ENCODE results near the gene INO80D.

INO80D gene

GRCh38 chr2:205959521-205959920, 126.5 kb downstream of the INO80D start (continued):
- TF ChIP-seq ZNF510 (tag by site-specific recombination; IDR thresholded peaks at IDR 0.05; ENCODE audit: insufficient replicate concordance) = no peak
- no peak for TF ChIP-seq KLF9 (tag by site-specific recombination; IDR thresholded peaks at IDR 0.05; ENCODE audit: low read depth)
- no peak for TF ChIP-seq ZFHX2 (tag by site-specific recombination; conservative IDR thresholded peaks at IDR 0.05)
- no peak for TF ChIP-seq ZNF529 (tag by site-specific recombination; IDR thresholded peaks at IDR 0.05; ENCODE audit: insufficient replicate concordance)
- no peak for TF ChIP-seq ZNF174 (tag by site-specific recombination; IDR thresholded peaks at IDR 0.05)
- no peak for TF ChIP-seq ZNF518A (tag by site-specific recombination; conservative IDR thresholded peaks at IDR 0.05; ENCODE audit: low read depth)
- TF ChIP-seq GLIS1 (tag by site-specific recombination; IDR thresholded peaks at IDR 0.05) = no peak

DNA sequence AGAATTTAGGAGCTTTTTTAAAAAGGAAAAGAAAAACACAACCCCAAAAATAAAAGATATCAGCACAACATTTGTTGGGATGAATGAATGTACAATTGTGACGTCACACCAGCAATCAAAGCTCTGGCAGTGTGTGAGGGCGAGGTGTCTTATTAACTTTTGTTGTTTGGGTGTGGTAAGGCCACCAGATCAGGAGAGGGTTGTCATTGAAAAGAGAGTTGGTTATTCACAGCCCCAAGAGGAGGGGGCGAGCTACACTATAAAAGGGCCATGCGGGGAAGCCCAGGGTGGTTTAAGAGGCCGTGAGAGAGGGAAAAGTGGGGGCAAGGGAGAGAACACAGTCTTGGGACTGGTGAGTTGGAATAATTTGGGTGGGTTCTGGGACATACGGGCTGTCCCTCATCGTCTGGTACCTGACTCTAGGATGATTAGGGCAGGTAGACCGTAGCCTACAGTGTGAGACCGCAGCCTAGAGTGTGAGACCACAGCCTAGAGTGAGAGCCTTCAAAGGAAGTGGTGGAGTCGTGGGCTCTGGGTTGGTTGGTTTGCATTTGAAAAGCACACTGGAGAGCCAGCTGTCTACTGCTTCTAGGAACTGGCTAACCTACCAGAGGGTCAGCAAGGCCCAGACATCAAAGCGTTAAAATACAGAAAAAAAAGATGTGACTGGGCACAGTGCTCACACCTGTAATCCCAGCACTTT, 128.4 kb downstream of the INO80D start:
- no peak for TF ChIP-seq ZNF585B (tag by site-specific recombination; IDR thresholded peaks at IDR 0.05)
- no peak for TF ChIP-seq PRDM1 (tag by site-specific recombination; IDR thresholded peaks at IDR 0.05)
- no peak for TF ChIP-seq SCRT1 (tag by site-specific recombination; IDR thresholded peaks at IDR 0.05; ENCODE audit: borderline replicate concordance)
- no peak for TF ChIP-seq KLF16 (tag by site-specific recombination; IDR thresholded peaks at IDR 0.05)
- TF ChIP-seq ZNF664 (tag by site-specific recombination; IDR thresholded peaks at IDR 0.05) = no peak
- no peak for TF ChIP-seq ZNF521 (tag by site-specific recombination; IDR thresholded peaks at IDR 0.05)
- TF ChIP-seq ZNF146 (tag by site-specific recombination; IDR thresholded peaks at IDR 0.05) = no peak
- no peak for TF ChIP-seq ZNF114 (tag by site-specific recombination; IDR thresholded peaks at IDR 0.05)
- no peak for TF ChIP-seq ZNF112 (tag by site-specific recombination; IDR thresholded peaks at IDR 0.05)
- TF ChIP-seq ZNF354C (tag by site-specific recombination; IDR thresholded peaks at IDR 0.05; ENCODE audit: borderline replicate concordance, low read depth) = no peak
- no peak for TF ChIP-seq ZNF501 (tag by site-specific recombination; IDR thresholded peaks at IDR 0.05)
- TF ChIP-seq ZNF837 (tag by site-specific recombination; IDR thresholded peaks at IDR 0.05) = no peak
- TF ChIP-seq, protein P1, sequence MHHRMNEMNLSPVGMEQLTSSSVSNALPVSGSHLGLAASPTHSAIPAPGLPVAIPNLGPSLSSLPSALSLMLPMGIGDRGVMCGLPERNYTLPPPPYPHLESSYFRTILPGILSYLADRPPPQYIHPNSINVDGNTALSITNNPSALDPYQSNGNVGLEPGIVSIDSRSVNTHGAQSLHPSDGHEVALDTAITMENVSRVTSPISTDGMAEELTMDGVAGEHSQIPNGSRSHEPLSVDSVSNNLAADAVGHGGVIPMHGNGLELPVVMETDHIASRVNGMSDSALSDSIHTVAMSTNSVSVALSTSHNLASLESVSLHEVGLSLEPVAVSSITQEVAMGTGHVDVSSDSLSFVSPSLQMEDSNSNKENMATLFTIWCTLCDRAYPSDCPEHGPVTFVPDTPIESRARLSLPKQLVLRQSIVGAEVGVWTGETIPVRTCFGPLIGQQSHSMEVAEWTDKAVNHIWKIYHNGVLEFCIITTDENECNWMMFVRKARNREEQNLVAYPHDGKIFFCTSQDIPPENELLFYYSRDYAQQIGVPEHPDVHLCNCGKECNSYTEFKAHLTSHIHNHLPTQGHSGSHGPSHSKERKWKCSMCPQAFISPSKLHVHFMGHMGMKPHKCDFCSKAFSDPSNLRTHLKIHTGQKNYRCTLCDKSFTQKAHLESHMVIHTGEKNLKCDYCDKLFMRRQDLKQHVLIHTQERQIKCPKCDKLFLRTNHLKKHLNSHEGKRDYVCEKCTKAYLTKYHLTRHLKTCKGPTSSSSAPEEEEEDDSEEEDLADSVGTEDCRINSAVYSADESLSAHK (tag by site-specific recombination; IDR thresholded peaks at IDR 0.05) = no peak
- no peak for TF ChIP-seq ZNF174 (tag by site-specific recombination; IDR thresholded peaks at IDR 0.05)
- TF ChIP-seq ZNF138 (tag by site-specific recombination; IDR thresholded peaks at IDR 0.05; ENCODE audit: borderline replicate concordance) = no peak
- no peak for TF ChIP-seq ZNF26 (tag by site-specific recombination; IDR thresholded peaks at IDR 0.05)
- TF ChIP-seq ZFP41 (tag by site-specific recombination; IDR thresholded peaks at IDR 0.05; ENCODE audit: borderline replicate concordance) = no peak
- TF ChIP-seq ZNF341 (tag by site-specific recombination; IDR thresholded peaks at IDR 0.05; ENCODE audit: low read depth) = no peak
- TF ChIP-seq, protein P2, sequence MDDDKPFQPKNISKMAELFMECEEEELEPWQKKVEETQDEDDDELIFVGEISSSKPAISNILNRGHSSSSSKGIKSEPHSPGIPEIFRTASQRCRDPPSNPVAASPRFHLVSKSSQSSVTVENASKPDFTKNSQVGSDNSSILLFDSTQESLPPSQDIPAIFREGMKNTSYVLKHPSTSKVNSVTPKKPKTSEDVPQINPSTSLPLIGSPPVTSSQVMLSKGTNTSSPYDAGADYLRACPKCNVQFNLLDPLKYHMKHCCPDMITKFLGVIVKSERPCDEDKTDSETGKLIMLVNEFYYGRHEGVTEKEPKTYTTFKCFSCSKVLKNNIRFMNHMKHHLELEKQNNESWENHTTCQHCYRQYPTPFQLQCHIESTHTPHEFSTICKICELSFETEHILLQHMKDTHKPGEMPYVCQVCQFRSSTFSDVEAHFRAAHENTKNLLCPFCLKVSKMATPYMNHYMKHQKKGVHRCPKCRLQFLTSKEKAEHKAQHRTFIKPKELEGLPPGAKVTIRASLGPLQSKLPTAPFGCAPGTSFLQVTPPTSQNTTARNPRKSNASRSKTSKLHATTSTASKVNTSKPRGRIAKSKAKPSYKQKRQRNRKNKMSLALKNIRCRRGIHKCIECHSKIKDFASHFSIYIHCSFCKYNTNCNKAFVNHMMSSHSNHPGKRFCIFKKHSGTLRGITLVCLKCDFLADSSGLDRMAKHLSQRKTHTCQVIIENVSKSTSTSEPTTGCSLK (tag by site-specific recombination; IDR thresholded peaks at IDR 0.05) = no peak
- TF ChIP-seq ZNF221 (tag by site-specific recombination; IDR thresholded peaks at IDR 0.05; ENCODE audit: borderline replicate concordance) = no peak
- ChIA-PET CTCF (interaction anchor here (2.6 kb wide), 1 partner anchor 9 kb away, joined by 19 read pairs; no protein-coding TSS in a partner anchor), POLR2A (no interaction called here)
- Histone ChIP-seq H3K36me3 (ENCODE audit: control insufficient read depth in 2 of 2, insufficient read depth in 1 of 2, low read length in 2 of 2) (no peaks in the 10 kb centered on the region), H3K9me3 (ENCODE audit: control insufficient read depth, insufficient read depth, low read depth, low read length) (no peaks in the 10 kb centered on the region), H3K4me3 (ENCODE audit: low read depth, low read length) (no peak overlapping the region), H3K4me1 (ENCODE audit: control insufficient read depth, insufficient read depth, low read length) (no peaks in the 10 kb centered on the region), H3K27ac (ENCODE audit: extremely low read depth, low read depth, low read length) (no peak overlapping the region)

Measured in HEK293 (cell line).